CD4-positive, alpha-beta T cell (primary cell): ENCODE data around the gene ACTRT2. TPM values are rescaled to one million over a fixed set of nuclear protein-coding genes. Genes with fewer than 3 reads are reported as not detected.

Experiments used
- ATAC-seq: fragments of 200-7000 bp; cut with Tn5 transposase; one replicate; pipeline ENCODE4 v1.10.0; 2022; ENCODE audit warnings: mild to moderate bottlenecking; ENCODE audit not compliant: poor library complexity
- CTCF ChIA-PET: fragments of 350-600 bp; sonication (Branson Sonifier 250); formaldehyde crosslinking; loops from one replicate; lab custom pipeline; 2021; ENCODE audit warnings: antibody characterized with exemption, inconsistent platforms; lab: Charles Lee
- POLR2A ChIA-PET: fragments of 350-600 bp; sonication (Branson Sonifier 250); formaldehyde crosslinking; loops from one replicate; lab custom pipeline; 2021; ENCODE audit warnings: antibody characterized with exemption, inconsistent platforms; lab: Charles Lee
- DNase-seq, 14 experiments: peaks; one replicate each; pipeline ENCODE4 v3.0.0-alpha.2; 2013 to 2020; ENCODE audit warnings: mixed read lengths in 2 of 14
- H3K27ac ChIP-seq, 2 donors: one replicate each; pipeline versions ENCODE4 v1.5.1 to v1.7.0; 2013; ENCODE audit warnings: low read length in 2 of 2, low read depth in 1 of 2, mild to moderate bottlenecking in 1 of 2
- H3K27me3 ChIP-seq, 2 experiments: 1 replicate in 1 of 2; 2 replicates in 1 of 2; pipeline versions ENCODE4 v1.6.1 to v1.7.0; 2013; ENCODE audit warnings: low read length in 2 of 2, control low read depth in 1 of 2, mild to moderate bottlenecking in 1 of 2, moderate library complexity in 1 of 2; ENCODE audit not compliant: insufficient read depth in 2 of 2, control insufficient read depth in 1 of 2
- H3K36me3 ChIP-seq: one replicate; pipeline ENCODE4 v1.6.1; 2013; ENCODE audit warnings: low read length, control low read depth; ENCODE audit not compliant: insufficient read depth
- H3K4me1 ChIP-seq: one replicate; pipeline ENCODE4 v1.6.1; 2013; ENCODE audit warnings: low read length, control low read depth; ENCODE audit not compliant: insufficient read depth
- H3K4me3 ChIP-seq: one replicate; pipeline ENCODE4 v1.5.1; 2013; ENCODE audit warnings: mild to moderate bottlenecking, low read length, moderate library complexity
- H3K9me3 ChIP-seq, 2 experiments: 1 replicate in 1 of 2; 2 replicates in 1 of 2; pipeline versions ENCODE4 v1.6.1 to v1.7.0; 2013; ENCODE audit warnings: low read length in 2 of 2, mild to moderate bottlenecking in 2 of 2, control low read depth in 1 of 2, moderate library complexity in 1 of 2; ENCODE audit not compliant: control insufficient read depth in 1 of 2, insufficient read depth in 1 of 2
- H3K27ac Mint-ChIP-seq: one replicate; pipeline ENCODE4 v1.8.0; 2020; ENCODE audit warnings: mixed read lengths
- H3K27me3 Mint-ChIP-seq: one replicate; pipeline ENCODE4 v1.8.0; 2021; ENCODE audit warnings: mixed read lengths
- H3K36me3 Mint-ChIP-seq: one replicate; pipeline ENCODE4 v1.8.0; 2021; ENCODE audit warnings: low read depth, mixed read lengths
- H3K4me1 Mint-ChIP-seq: one replicate; pipeline ENCODE4 v1.8.0; 2021; ENCODE audit warnings: low read depth, mixed read lengths
- H3K4me3 Mint-ChIP-seq: one replicate; pipeline ENCODE4 v1.8.0; 2020; ENCODE audit warnings: mild to moderate bottlenecking, mixed read lengths
- H3K9me3 Mint-ChIP-seq: one replicate; pipeline ENCODE4 v1.8.0; 2020; ENCODE audit warnings: mixed read lengths
- intact Hi-C, 2 experiments: fragments of 100-400 bp; cut with DNase I in 1 of 2; cut with micrococcal nuclease in 1 of 2; formaldehyde crosslinking; loops; one replicate each; pipeline versions ENCODE4 v1.15.1 to v1.9.0; 2023 to 2025; cut with DNase I, micrococcal nuclease
- total RNA-seq, 174 experiments: library from RNA in 2 of 174; stranded (reverse) in 2 of 174; gene quantifications; one replicate each; pipeline ENCODE4 v1.2.3 and lab custom pipeline; 2021 to 2026
- TF ChIP-seq, protein P1 (sequence below): fragments of 200-600 bp; IDR thresholded peaks from one replicate; pipeline ENCODE4 v1.8.0; 2022; ENCODE audit warnings: antibody characterized with exemption, mild to moderate bottlenecking

ACTRT2 gene
- total RNA-seq, 2 experiments from 2014 or later: not detected

- no peak overlapping the region for H3K27ac Mint-ChIP-seq
- no peaks in the 10 kb centered on the region for H3K36me3 ChIP-seq
- intact Hi-C loops: loop anchor here in 1 of 2 experiments (5.0 kb wide), 1 partner anchor 271 kb away; no protein-coding TSS in a partner anchor
- no peak overlapping the region for H3K4me3 ChIP-seq
- peaks cover 5% of the 10 kb centered on the region for H3K9me3 Mint-ChIP-seq
- peaks cover 0 to 8% of the 10 kb centered on the region in 2 experiments for H3K27me3 ChIP-seq
- DNase-seq (no peak), ATAC-seq (no peak)
- POLR2A ChIA-PET: no interaction called here
- no peaks in the 10 kb centered on the region for H3K4me1 Mint-ChIP-seq
- peaks cover 24 to 39% of the 10 kb centered on the region in 2 experiments for H3K9me3 ChIP-seq
- H3K27ac ChIP-seq: no peak overlapping the region
- H3K4me1 ChIP-seq: peaks cover 6% of the 10 kb centered on the region
- peaks cover 25% of the 10 kb centered on the region for H3K27me3 Mint-ChIP-seq
- TF ChIP-seq, protein P1, sequence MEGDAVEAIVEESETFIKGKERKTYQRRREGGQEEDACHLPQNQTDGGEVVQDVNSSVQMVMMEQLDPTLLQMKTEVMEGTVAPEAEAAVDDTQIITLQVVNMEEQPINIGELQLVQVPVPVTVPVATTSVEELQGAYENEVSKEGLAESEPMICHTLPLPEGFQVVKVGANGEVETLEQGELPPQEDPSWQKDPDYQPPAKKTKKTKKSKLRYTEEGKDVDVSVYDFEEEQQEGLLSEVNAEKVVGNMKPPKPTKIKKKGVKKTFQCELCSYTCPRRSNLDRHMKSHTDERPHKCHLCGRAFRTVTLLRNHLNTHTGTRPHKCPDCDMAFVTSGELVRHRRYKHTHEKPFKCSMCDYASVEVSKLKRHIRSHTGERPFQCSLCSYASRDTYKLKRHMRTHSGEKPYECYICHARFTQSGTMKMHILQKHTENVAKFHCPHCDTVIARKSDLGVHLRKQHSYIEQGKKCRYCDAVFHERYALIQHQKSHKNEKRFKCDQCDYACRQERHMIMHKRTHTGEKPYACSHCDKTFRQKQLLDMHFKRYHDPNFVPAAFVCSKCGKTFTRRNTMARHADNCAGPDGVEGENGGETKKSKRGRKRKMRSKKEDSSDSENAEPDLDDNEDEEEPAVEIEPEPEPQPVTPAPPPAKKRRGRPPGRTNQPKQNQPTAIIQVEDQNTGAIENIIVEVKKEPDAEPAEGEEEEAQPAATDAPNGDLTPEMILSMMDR: no peak
- CTCF ChIA-PET: interaction anchor here (0.6 kb wide), 1 partner anchor 273 kb away, joined by 3 read pairs; no protein-coding TSS in a partner anchor
- H3K4me3 Mint-ChIP-seq: no peak overlapping the region
- H3K36me3 Mint-ChIP-seq: no peaks in the 10 kb centered on the region
Observed at GRCh38 chr1:3011127-3011526, 10.1 kb upstream of the ACTRT2 start.

DNA sequence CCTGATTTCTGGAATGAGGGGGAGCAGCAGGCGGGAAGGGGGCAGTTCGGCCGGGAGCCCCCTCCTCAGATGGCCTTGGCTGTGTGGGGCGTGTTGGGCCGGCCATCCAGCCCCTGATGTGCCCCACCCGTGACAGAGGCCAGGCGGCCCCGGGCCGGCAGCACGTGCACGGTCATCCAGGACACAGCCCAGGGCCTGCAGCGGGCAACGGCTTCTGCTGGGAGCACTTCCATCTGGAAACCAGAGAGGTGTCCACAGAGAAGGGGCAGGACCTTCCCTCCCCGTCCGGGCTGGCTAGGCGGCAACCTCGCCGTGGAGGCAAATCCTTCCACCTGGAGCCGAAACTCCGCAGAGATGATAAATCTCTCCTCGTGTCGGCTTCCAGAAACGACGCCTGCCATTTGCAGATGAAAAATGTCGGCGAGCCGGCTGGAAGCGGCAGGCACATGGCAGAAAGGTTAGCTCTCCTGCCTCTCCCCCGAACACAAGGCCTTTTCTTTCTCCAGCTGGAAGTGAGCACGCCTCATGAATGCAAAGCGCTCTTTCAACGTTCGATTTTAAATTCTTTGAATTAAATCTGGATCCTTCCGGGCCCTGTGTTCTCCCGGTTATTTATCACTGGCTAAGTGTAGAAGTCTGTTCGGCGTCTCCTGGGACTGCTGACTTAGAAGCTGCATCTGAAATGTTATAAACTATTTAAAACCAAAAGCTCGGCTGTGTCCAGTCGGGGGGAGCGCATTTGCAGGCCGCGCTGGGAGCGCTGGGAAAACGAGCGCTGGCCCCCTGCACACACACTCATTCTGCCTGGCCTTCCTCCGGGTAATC is 9.4 kb upstream of the ACTRT2 start:
- intact Hi-C loops: loop anchor here (1.0 to 5.0 kb wide), 4 partner anchors 270 to 412 kb away; no protein-coding TSS in a partner anchor
- Mint-ChIP-seq H3K36me3 (no peaks in the 10 kb centered on the region), H3K27me3 (peaks cover 19% of the 10 kb centered on the region), H3K4me3 (no peak overlapping the region), H3K27ac (no peak overlapping the region), H3K4me1 (no peaks in the 10 kb centered on the region), H3K9me3 (peaks cover 2% of the 10 kb centered on the region)
- ATAC-seq (no peak), DNase-seq (peak in 1 of 14 experiments; percentile 28)
- ChIA-PET POLR2A (no interaction called here), CTCF (no interaction called here)
- peaks cover 6% of the 10 kb centered on the region for H3K4me1 ChIP-seq
- peaks cover 0 to 8% of the 10 kb centered on the region in 2 experiments for H3K27me3 ChIP-seq
- H3K4me3 ChIP-seq: no peak overlapping the region
- H3K27ac ChIP-seq: no peak overlapping the region
- H3K36me3 ChIP-seq: no peaks in the 10 kb centered on the region
- H3K9me3 ChIP-seq: peaks cover 24 to 39% of the 10 kb centered on the region in 2 experiments
- TF ChIP-seq, protein P1: no peak

DNA sequence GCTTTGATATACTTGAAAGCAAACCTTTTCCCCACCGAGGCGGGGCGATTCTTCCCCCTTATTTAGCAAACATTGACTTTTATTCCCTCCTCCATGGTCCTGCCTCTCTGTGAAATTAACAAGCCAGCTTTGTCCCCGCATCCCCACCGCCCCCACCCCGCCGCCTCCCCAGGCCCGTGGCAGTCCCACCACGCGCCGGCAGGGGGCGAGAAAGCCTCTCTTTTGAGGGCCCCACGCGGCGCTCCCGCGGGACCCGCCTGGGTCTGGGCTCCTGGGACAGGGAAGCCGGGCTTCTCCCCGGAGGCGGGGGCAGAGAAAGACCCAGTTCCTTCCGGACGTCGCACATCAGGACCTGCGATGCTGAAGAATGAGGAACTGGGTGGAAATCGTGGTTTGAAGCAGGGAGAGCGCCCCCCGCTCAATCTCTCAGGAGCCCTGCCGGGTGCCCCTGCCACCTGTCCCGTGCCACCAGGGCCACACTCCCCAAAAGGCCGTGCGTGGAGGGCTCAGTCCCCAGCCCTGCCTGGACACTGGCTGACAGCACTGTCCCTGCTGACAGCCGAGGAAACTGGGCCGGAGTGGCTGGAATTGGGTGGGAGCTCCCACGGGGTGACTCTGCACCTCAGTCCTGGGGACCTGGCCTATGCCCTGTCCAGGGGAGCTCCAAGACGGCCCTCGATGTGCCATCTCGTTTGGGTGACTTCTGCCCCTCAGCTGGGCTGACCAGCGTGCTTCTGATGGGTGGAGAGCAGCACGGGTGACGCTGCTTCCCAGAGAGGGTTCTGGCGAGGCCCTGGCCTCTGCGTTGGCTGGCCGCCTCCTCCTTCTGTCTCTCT is 8.6 kb upstream of the ACTRT2 start:
- POLR2A ChIA-PET: no interaction called here
- Histone ChIP-seq H3K27ac (no peak overlapping the region), H3K4me3 (no peak overlapping the region), H3K27me3 (peaks cover 0 to 8% of the 10 kb centered on the region in 2 experiments), H3K9me3 (peaks cover 17 to 32% of the 10 kb centered on the region in 2 experiments), H3K36me3 (no peaks in the 10 kb centered on the region), H3K4me1 (peaks cover 6% of the 10 kb centered on the region)
- TF ChIP-seq, protein P1: peak; percentile 84
- no peaks in the 10 kb centered on the region for H3K4me1 Mint-ChIP-seq
- DNase-seq (peak in 13 of 14 experiments; percentile 27 to 71 (median 46)), ATAC-seq (peak; percentile 54)
- no peak overlapping the region for H3K4me3 Mint-ChIP-seq
- H3K9me3 Mint-ChIP-seq: no peaks in the 10 kb centered on the region
- no peaks in the 10 kb centered on the region for H3K36me3 Mint-ChIP-seq
- intact Hi-C loops: loop anchor here (1.0 to 5.0 kb wide), 4 partner anchors 270 to 412 kb away; no protein-coding TSS in a partner anchor
- no peak overlapping the region for H3K27ac Mint-ChIP-seq
- H3K27me3 Mint-ChIP-seq: peaks cover 19% of the 10 kb centered on the region
- CTCF ChIA-PET: no interaction called here
